Neutrophil (primary cell): ENCODE data around the gene SLC36A2.
"Not testable (repeated sequence)": the region's sequence is repeated elsewhere in the genome, so short reads cannot be mapped to it uniquely, and the experiment has no call there.

ENCODE experiments used
- H3K27ac ChIP-seq: fragments of 200-600 bp; sonication (generic); 2 replicates; pipeline ENCODE4 v1.5.1; 2016; ENCODE audit warnings: mild to moderate bottlenecking, moderate library complexity
- H3K27me3 ChIP-seq: fragments of 200-600 bp; sonication (generic); 2 replicates; pipeline ENCODE4 v1.6.0; 2016; ENCODE audit warnings: mild to moderate bottlenecking
- H3K36me3 ChIP-seq: fragments of 200-600 bp; sonication (generic); 2 replicates; pipeline ENCODE4 v1.5.1; 2017
- H3K4me1 ChIP-seq, 2 experiments: fragments of 200-600 bp in 1 of 2; sonication (generic) in 1 of 2; 1 replicate in 1 of 2; 2 replicates in 1 of 2; pipeline versions ENCODE4 v1.5.1 to v1.6.1; 2013 to 2016; ENCODE audit warnings: low read depth in 1 of 2, low read length in 1 of 2, mild to moderate bottlenecking in 1 of 2, moderate library complexity in 1 of 2; ENCODE audit not compliant: control insufficient read depth in 1 of 2, insufficient read depth in 1 of 2
- H3K4me3 ChIP-seq, 2 experiments: fragments of 200-600 bp in 1 of 2; sonication (generic) in 1 of 2; 1 replicate in 1 of 2; 2 replicates in 1 of 2; pipeline ENCODE4 v1.5.1; 2013 to 2016; ENCODE audit warnings: low read depth in 1 of 2, low read length in 1 of 2, mild to moderate bottlenecking in 1 of 2, moderate library complexity in 1 of 2
- H3K9me3 ChIP-seq: fragments of 200-600 bp; sonication (generic); 2 replicates; pipeline ENCODE4 v1.5.1; 2016
- CTCF ChIP-seq: fragments of 200-600 bp; sonication (generic); IDR thresholded peaks from 2 replicates; pipeline ENCODE4 v1.5.1; 2016; ENCODE audit warnings: antibody characterized with exemption

SLC36A2 gene

GRCh38 chr5:151315998-151316597 is 31.3 kb downstream of the SLC36A2 start:
- no peaks in the 10 kb centered on the region for H3K4me1 ChIP-seq
- peak; percentile 69 for TF ChIP-seq CTCF

GRCh38 chr5:151313357-151313756 is 34.0 kb downstream of the SLC36A2 start:
- no peaks in the 10 kb centered on the region for H3K27me3 ChIP-seq
- no peaks in the 10 kb centered on the region for H3K9me3 ChIP-seq
- H3K4me3 ChIP-seq, result no peak overlapping the region
- H3K4me1 ChIP-seq, result no peaks in the 10 kb centered on the region
- no peaks in the 10 kb centered on the region for H3K36me3 ChIP-seq
- H3K27ac ChIP-seq, result no peak overlapping the region
- TF ChIP-seq CTCF, result no peak

More at GRCh38 chr5:151315998-151316597, 31.3 kb downstream of the SLC36A2 start:
- H3K27ac ChIP-seq, result no peak overlapping the region
- H3K4me3 ChIP-seq, result no peak overlapping the region
- no peaks in the 10 kb centered on the region for H3K9me3 ChIP-seq
- no peaks in the 10 kb centered on the region for H3K27me3 ChIP-seq
- H3K36me3 ChIP-seq, result no peaks in the 10 kb centered on the region

- no peaks in the 10 kb centered on the region for H3K9me3 ChIP-seq
- H3K36me3 ChIP-seq, result no peaks in the 10 kb centered on the region
- H3K27ac ChIP-seq, result no peak overlapping the region
- TF ChIP-seq CTCF, result no peak
- no peaks in the 10 kb centered on the region for H3K27me3 ChIP-seq
- H3K4me1 ChIP-seq, result no peaks in the 10 kb centered on the region
- no peak overlapping the region for H3K4me3 ChIP-seq
Observed at GRCh38 chr5:151312756-151313324, 34.5 kb downstream of the SLC36A2 start.

GRCh38 chr5:151310932-151311331 is 36.4 kb downstream of the SLC36A2 start:
- no peaks in the 10 kb centered on the region for H3K4me1 ChIP-seq
- H3K9me3 ChIP-seq, result no peaks in the 10 kb centered on the region
- H3K27me3 ChIP-seq, result no peaks in the 10 kb centered on the region
- no peak overlapping the region for H3K27ac ChIP-seq
- TF ChIP-seq CTCF, result no peak
- H3K4me3 ChIP-seq, result no peak overlapping the region
- H3K36me3 ChIP-seq, result no peaks in the 10 kb centered on the region

- not testable (repeated sequence) for H3K9me3 ChIP-seq, H3K4me3 ChIP-seq, H3K27ac ChIP-seq, H3K27me3 ChIP-seq, H3K36me3 ChIP-seq, H3K4me1 ChIP-seq
Observed at GRCh38 chr5:151309821-151310220, 37.5 kb downstream of the SLC36A2 start.

GRCh38 chr5:151309266-151309665 is 38.1 kb downstream of the SLC36A2 start:
- not testable (repeated sequence) for H3K36me3 ChIP-seq, H3K4me3 ChIP-seq, H3K4me1 ChIP-seq, H3K27me3 ChIP-seq, H3K27ac ChIP-seq, H3K9me3 ChIP-seq
